GM18519 (cell line): Measurements from ENCODE around the gene JAKMIP2.
"Not testable (repeated sequence)": the region's sequence is repeated elsewhere in the genome, so short reads cannot be mapped to it uniquely, and the experiment has no call there.

Experiments
- ATAC-seq: cut with Tn5 transposase; IDR thresholded peaks from one replicate; pipeline ENCODE4 v1.9.1; 2021; ENCODE audit warnings: mild to moderate bottlenecking, moderate library complexity; ENCODE audit not compliant: unreplicated experiment, low FRiP score

Gene JAKMIP2

GRCh38 chr5:147666419-147666818 is 116.1 kb downstream of the JAKMIP2 start:
- no peak for ATAC-seq

GRCh38 chr5:147661541-147661940 is 121.0 kb downstream of the JAKMIP2 start:
- ATAC-seq, result no peak

DNA sequence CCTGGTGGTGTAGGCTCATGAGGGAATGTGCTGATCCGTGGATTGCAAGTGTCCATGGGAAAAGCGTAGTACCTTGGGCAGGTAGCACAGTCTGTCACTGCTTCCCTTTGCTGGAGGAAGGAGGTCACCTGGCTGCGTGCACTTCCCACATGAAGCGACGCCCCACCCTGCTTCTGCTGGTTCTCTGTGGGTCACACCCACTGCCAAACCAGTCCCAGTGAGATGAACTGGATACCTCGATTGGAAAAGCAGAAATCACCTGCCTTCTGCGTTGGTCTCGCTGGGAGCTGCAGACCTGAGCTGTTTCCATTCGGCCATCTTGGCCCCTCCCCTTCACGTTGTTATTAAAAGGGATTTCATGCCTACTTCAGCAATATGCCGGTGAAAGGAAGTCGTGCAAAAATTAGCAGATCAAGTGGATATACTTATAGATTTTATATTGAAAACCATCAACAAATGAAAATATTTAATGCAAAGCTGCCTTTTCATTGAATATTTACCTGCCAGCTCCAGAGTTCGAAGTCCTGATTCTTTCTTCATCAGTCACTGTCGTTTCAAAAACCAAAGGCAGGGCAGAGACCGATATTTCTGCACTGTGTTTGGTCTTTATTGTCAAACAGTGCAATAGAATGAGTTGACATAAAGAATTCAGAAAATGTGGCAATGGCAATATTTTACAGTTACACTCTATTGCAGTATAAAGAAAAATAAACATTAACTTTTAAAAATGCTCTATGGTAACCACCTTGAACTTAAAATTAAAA is 123.2 kb downstream of the JAKMIP2 start:
- ATAC-seq, result no peak

DNA sequence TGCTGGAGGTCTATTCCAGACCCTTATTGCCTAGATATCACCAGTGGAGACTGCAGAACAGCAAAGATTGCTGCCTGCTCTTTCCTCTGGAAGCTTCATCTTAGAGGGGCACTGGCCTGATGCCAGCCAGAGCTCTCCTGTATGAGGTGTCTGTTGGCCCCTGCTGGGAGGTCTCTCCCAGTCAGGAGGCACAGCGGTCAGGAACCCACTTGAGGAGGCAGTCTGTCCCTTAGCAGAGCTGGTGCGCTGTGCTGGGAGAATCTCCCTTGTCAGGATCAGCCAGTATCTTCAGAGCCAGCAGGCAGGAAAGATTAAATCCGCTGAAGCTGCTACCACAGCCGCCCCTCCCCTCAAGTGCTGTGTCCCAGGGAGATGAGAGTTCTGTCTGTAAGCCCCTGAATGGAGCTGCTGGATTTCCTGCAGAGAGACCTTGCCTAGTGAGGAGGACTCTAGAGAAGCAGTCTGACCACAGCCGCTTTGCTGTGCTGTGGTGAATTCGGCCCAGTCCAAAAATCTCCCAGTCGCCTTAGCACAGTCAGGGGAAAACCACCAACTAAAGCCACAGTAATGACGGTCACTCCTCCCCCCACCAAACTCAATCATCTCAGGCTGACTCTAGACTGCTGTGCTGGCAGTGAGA is 124.1 kb downstream of the JAKMIP2 start:
- ATAC-seq, result peak; percentile 77

DNA sequence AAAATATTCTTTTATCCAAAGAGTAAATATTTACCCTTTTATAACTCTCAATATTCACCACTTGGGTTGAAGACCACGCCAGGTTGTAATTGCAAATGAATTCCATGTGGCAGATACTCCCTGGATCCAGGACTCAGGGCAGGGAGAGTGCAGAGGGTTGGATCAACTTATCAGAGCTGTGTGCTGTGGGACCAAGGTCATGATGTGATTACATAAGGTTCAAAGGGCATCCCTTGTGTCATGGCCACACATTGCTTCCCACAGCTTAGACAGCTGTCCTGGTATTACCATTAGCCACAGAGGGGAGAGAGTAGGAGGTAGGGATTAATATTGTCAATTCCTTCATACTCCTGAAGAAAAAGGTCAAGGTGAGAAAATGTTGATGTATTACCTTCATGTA is 133.9 kb downstream of the JAKMIP2 start:
- ATAC-seq, result no peak

GRCh38 chr5:147645197-147645596 is 137.3 kb downstream of the JAKMIP2 start:
- ATAC-seq, result no peak

- no peak for ATAC-seq
Observed at GRCh38 chr5:147644460-147644859, 138.1 kb downstream of the JAKMIP2 start.

- no peak for ATAC-seq
Observed at GRCh38 chr5:147643142-147643541, 139.4 kb downstream of the JAKMIP2 start.

GRCh38 chr5:147642666-147643065 is 139.9 kb downstream of the JAKMIP2 start:
- ATAC-seq, result no peak

DNA sequence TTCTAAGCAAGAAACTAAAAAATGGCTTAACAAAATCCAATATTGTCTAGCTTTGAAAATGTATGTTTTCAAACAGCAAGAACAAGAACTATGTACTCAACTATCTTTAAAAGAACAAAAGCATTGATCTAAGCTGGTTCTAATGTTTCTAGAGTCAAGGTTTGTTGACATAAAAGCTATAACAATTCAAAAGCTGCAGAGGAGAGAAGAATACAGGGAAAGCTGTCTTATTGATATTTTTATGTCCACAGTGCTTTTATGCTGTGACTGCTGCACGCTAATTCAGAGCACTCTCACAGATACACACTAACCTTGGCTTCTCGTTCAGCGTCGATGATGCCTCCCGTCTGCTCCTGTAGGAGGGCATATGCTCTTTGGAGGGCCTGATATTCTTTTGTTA is 143.2 kb downstream of the JAKMIP2 start:
- no peak for ATAC-seq

- no peak for ATAC-seq
Observed at GRCh38 chr5:147636729-147636984, 145.9 kb downstream of the JAKMIP2 start.

DNA sequence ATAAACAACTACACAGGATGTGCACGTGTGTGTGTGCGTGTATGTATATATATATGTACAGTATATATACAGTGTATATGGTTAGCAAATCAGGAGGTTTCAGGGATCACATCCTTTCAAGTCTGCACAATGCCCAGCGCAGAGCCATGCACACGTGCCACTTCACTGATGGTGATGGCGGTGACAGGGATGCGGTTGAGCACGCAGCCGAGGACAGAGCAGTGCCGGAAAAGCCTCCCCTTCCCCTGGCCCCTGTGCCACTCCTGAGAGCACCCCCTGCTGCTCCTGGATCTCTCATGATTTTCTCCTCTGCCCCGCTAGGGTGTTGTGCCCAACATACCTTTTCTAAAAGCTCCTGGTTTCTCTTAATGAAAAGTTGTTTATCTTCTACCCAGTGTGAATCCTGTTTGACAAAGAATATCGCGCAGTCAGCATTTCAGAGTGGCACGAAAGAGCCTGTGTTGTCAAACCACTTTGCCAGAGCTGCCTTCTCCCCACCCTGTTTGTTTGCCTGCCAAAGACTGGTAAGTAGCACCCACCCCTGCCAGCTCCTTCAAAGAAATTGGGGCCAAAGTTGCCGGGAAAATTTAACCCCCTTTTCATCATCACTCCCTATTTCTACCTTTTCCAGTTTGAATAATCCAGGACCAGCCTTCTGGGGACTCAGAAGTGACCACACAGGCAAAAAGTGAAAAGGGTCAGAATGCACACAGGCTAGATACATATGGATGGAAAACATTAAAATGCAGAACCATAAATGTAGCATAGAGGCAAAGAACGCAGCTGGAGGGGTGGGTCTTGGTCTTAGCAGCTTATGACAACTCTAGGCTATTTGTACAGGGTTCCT is 146.4 kb downstream of the JAKMIP2 start:
- ATAC-seq, result no peak

- not testable (repeated sequence) for ATAC-seq
Observed at GRCh38 chr5:147635439-147635838, 147.1 kb downstream of the JAKMIP2 start.

DNA sequence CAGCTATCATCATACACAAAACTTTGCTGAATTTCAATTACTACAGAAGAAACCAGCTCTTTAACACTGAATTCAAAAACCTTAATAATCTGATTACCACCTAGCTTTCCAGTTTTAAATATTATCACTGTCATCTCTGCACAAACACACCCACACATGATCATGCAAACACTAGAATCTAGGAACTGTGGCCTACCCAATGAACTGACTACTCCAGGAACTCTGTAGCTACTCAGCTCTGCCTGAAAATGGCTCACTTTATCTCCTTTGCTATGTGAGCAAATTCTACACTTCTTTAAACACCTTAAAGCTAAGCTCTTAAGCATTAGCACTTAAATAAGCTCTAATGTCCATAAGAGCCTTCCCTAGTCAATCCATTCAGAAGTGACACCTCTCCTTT is 149.4 kb downstream of the JAKMIP2 start:
- peak; percentile 66 for ATAC-seq

DNA sequence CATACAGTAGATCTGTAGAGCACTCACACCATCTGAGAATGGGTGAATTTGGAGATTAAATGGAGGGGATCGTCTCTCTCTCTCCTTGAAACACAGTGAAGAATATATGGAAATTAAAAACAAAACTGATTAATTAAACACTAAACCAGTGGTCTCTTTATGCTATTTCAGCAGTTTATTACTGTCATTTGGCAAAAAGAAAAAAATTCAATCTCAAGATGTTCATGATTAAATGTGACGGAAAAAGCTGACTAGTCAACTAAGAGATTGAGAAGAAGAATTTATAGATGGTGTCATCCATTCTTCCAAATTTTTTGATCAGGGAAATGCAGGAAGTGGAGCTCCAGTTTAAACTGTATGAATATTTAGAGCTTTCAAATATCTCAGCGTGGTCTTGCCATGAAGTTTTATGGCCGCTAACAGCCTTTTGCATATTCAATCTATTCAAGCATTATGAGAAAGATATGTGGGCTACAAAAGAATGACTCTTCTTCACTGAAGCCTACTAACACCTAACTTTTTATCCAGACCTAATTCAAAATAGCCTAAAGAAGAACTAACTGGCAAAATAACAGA is 151.0 kb downstream of the JAKMIP2 start:
- ATAC-seq, result no peak

DNA sequence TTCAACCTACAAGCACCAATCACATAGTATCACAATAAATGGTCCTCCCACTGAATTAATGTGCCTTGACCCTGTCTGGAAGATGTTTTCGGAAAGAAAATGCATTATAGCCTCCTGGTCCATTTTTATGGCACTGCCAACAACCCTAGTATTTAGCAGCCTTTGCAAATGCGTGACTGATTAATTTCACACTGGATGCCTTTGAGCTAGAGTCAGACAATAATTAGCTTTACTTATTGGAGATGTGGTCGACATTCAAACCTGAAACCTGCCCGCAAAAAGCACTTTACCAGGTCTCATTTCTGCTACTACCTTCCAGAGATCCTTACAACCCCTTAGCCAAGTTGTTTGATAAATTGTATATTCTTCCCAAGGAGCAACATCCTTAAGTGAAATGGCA is 153.3 kb downstream of the JAKMIP2 start:
- no peak for ATAC-seq

DNA sequence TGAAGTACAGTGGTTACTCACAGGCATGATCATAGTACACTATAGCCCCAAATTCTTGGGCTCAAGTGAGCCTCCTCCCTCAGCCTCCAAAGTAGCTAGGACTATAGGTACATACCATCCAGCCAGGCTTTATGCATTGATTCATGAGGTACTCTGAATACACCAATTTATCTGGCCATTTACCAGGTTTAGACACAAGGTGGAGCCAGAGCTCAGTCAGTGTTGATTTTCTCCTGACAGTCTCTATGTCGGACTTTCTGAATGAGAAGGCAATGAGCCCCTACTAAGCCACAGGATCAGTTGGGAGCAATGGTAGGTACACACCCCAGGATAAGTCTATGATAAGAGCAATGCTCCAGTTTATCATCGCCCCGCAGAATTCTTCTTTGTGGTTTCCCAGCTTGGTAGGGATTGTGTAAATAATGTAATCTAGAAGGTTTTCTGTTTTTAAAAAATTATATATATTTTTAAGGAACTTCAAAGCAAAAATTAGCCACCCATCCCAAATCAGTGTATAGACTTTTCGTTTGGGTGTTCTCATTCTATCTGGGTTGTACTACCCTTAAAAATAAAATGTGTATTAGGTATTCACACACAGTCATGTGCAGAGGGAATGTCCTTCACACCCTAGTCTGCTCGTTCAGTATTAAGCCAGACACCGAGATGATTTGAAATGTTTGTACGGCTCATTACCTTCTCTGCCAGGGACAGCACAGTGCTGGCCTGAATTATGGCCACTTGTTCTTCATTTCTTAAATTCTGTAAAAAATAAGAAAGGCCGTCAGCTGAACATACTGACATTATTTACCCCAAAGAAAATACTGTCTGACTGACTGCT is 154.3 kb downstream of the JAKMIP2 start:
- ATAC-seq, result peak; percentile 93

GRCh38 chr5:147626464-147626863 is 156.1 kb downstream of the JAKMIP2 start:
- ATAC-seq, result no peak

GRCh38 chr5:147621016-147621415 is 161.5 kb downstream of the JAKMIP2 start:
- ATAC-seq, result no peak

- ATAC-seq, result no peak
Observed at GRCh38 chr5:147619281-147619878, 163.1 kb downstream of the JAKMIP2 start.
